GM23248 (cell line): ENCODE results near the gene GRK6. TPM values are rescaled to one million over a fixed set of nuclear protein-coding genes. Genes with fewer than 3 reads are reported as not detected.
A peak's percentile ranks its signal among the peaks of the same experiment; 100 is the strongest.

ENCODE experiments used
- DNase-seq: peaks from one replicate; pipeline ENCODE4 v3.0.0-alpha.2; 2015
- H2AFZ ChIP-seq: fragments of 200-600 bp; sonication (generic); 2 replicates; pipeline ENCODE4 v1.6.1; 2016; ENCODE audit warnings: antibody characterized with exemption
- H3F3A ChIP-seq: fragments of 200-600 bp; sonication (generic); 2 replicates; pipeline ENCODE4 v1.6.1; 2016; ENCODE audit warnings: mild to moderate bottlenecking, antibody characterized with exemption, mixed run types; ENCODE audit not compliant: insufficient read depth
- H3K27ac ChIP-seq: fragments of 200-600 bp; sonication (generic); 2 replicates; pipeline ENCODE4 v1.5.1; 2016; ENCODE audit warnings: mild to moderate bottlenecking
- H3K27me3 ChIP-seq: fragments of 200-600 bp; sonication (generic); replicated peaks from 2 replicates; pipeline ENCODE4 v1.6.1; 2016; ENCODE audit warnings: mild to moderate bottlenecking; ENCODE audit not compliant: insufficient read depth
- H3K36me3 ChIP-seq: fragments of 200-600 bp; sonication (generic); 2 replicates; pipeline ENCODE4 v1.6.1; 2016; ENCODE audit warnings: low read depth, mild to moderate bottlenecking
- H3K4me1 ChIP-seq: fragments of 200-600 bp; sonication (generic); 2 replicates; pipeline ENCODE4 v1.6.1; 2016; ENCODE audit warnings: mild to moderate bottlenecking; ENCODE audit not compliant: insufficient read depth
- H3K4me2 ChIP-seq: fragments of 200-600 bp; sonication (generic); one replicate; pipeline ENCODE4 v1.6.1; 2016; ENCODE audit warnings: mild to moderate bottlenecking; ENCODE audit not compliant: unreplicated experiment
- H3K4me3 ChIP-seq: fragments of 200-600 bp; sonication (generic); 2 replicates; pipeline ENCODE4 v1.5.1; 2016; ENCODE audit warnings: mild to moderate bottlenecking
- H3K79me2 ChIP-seq: fragments of 200-600 bp; sonication (generic); 2 replicates; pipeline ENCODE4 v1.6.1; 2016; ENCODE audit warnings: mild to moderate bottlenecking; ENCODE audit not compliant: insufficient read depth
- H3K9ac ChIP-seq: fragments of 200-600 bp; sonication (generic); 2 replicates; pipeline ENCODE4 v1.6.1; 2016; ENCODE audit warnings: mild to moderate bottlenecking
- H3K9me2 ChIP-seq: fragments of 200-600 bp; sonication (generic); 2 replicates; pipeline ENCODE4 v1.6.1; 2016; ENCODE audit warnings: mixed run types, mild to moderate bottlenecking, moderate library complexity; ENCODE audit not compliant: insufficient read depth
- H3K9me3 ChIP-seq: fragments of 200-600 bp; sonication (generic); one replicate; pipeline ENCODE4 v1.6.1; 2017; ENCODE audit warnings: low read depth
- H4K20me1 ChIP-seq: fragments of 200-600 bp; sonication (generic); 2 replicates; pipeline ENCODE4 v1.6.0; 2016; ENCODE audit not compliant: insufficient read depth
- EZH2 ChIP-seq: fragments of 200-600 bp; sonication (generic); IDR thresholded peaks from 2 replicates; pipeline ENCODE4 v1.6.1; 2018; ENCODE audit warnings: antibody characterized with exemption, mild to moderate bottlenecking; ENCODE audit not compliant: insufficient read depth, poor library complexity, severe bottlenecking
- EZH2phosphoT487 ChIP-seq: fragments of 200-600 bp; sonication (generic); IDR thresholded peaks from 2 replicates; pipeline ENCODE4 v1.6.1; 2018; ENCODE audit warnings: antibody characterized with exemption, moderate library complexity, mild to moderate bottlenecking, low read depth; ENCODE audit not compliant: insufficient read depth
- WGBS, 2 experiments: methylation state at CpG; one replicate each; pipeline ENCODE4 v1.1.6; 2015 to 2017; ENCODE audit warnings: low lambda C conversion rate in 2 of 2, low coverage in 1 of 2; ENCODE audit errors: missing lambda C conversion rate in 2 of 2; 5-methylcytosine and 5-hydroxymethylcytosine counted together
- in situ Hi-C: fragments of 300-500 bp; cut with MboI; formaldehyde crosslinking; loops from 2 replicates; pipeline ENCODE4 v1.15.0; 2020
- polyA plus RNA-seq: library from polyadenylated mRNA; unstranded; fragments of >200 nt; fragmentation: Nextera tagmentation; extraction: Ambion mirVana; gene quantifications from 2 replicates; pipeline ENCODE4 v1.2.1, GENCODE V29; 2016
- total RNA-seq: library from RNA; depleted of rRNA; stranded (reverse); fragments of >200 nt; shearing (Covaris generic); gene quantifications from 2 replicates; pipeline ENCODE4 v1.2.3, GENCODE V29; 2014

GRK6 gene
- total and polyA plus RNA-seq, 2 experiments from 2014 or later: 7.7 to 30.4 TPM

DNA sequence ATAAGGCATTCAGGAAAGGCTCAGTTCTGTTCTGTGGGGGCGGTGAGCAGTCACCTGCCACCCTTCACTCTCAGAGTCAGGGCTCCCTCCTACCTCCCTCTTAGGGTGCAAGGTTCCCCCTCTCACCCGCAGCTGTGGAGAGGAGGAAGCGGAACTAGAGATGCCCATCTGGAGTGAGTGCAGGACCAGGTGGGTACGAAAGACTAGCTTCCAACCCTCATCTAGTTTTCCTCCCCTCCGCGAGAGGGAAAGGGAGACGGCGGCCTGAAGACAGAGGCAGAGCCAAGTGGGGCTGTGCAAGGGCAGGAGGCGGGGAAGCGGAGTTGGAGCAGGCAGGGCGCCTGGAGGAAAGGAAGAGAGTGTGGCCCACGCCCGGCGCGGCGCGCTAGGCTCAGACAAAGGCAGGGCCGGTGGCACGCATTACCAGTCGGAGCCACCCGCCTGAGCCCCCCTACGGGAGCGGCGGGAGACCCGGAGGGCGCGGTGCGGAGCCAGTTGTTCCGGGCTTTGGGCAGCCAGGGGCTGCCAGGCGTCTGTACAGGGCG lies 27.4 kb downstream of the GRK6 start:
- Histone ChIP-seq H3K4me3 (peak overlapping the region; percentile 66), H3K9me2 (no peaks in the 10 kb centered on the region), H3K4me1 (0 out of 2 replicates have a peak, but pooled peaks cover 10% of the 10 kb centered on the region), H3K9ac (peak overlapping the region; percentile 78), H4K20me1 (0 out of 2 replicates have a peak, but pooled peaks cover 13% of the 10 kb centered on the region), H2AFZ (no peak overlapping the region), H3K27ac (no peak overlapping the region), H3K4me2 (peak overlapping the region; percentile 68), H3K9me3 (no peaks in the 10 kb centered on the region), H3K36me3 (peaks cover 8% of the 10 kb centered on the region; the same call in 1 of the 2 replicates), H3F3A (peaks cover 14% of the 10 kb centered on the region), H3K79me2 (no peaks in the 10 kb centered on the region), H3K27me3 (no peaks in the 10 kb centered on the region)
- 12 to 18% methylated on average over 20 to 31 of the region's 31 CpGs for whole genome bisulfite sequencing, 2 experiments
- DNase-seq: peak; percentile 61
- in situ Hi-C loops: loop anchor here (10.0 kb wide), 1 partner anchor 59 kb away; no protein-coding TSS in a partner anchor
- no peak for TF ChIP-seq EZH2
- no peak for TF ChIP-seq EZH2phosphoT487

DNA sequence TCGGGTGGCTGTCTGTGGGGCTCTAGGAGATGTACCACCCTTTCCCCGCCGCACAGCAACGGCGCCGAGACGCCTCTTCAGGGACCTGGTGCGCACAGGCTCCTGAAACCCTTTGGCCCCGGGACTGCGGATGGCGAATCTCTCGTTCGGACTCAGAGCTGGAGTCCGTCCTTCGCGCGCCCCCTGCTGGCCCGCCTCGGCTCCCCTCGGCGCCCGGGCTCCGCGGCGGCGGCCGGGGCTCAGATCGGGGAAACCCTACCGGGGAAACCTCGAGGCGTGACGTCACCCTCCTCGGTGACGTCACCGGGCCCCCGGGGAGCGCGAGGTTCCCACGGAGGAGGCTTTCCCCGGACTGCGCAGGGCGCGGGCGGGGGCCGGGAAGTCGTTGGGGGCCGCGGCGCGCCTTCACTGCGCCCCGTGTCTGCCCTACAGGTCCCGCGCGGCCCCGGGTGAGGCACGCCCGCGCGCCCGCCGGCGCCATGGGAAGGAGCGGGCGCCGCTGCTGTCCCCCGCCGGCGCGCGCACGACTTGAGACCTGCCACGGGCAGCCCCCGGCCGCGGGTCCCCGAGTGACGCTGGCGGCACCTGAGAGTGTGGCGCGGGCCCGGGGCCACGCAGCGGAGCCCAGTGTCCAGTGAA lies 28.0 kb downstream of the GRK6 start:
- WGBS, 2 experiments: 1% methylated on average over 20 to 67 of the region's 84 CpGs
- DNase-seq: peak; percentile 92
- Histone ChIP-seq H4K20me1 (0 out of 2 replicates have a peak, but pooled peaks cover 13% of the 10 kb centered on the region), H3F3A (peaks cover 13% of the 10 kb centered on the region), H3K4me2 (peak overlapping the region; percentile 76), H3K9me2 (no peaks in the 10 kb centered on the region), H3K4me1 (0 out of 2 replicates have a peak, but pooled peaks cover 10% of the 10 kb centered on the region), H2AFZ (peak overlapping the region; percentile 13; the same call in 1 of the 2 replicates), H3K36me3 (peaks cover 8% of the 10 kb centered on the region; the same call in 1 of the 2 replicates), H3K79me2 (no peaks in the 10 kb centered on the region), H3K9me3 (no peaks in the 10 kb centered on the region), H3K27me3 (no peaks in the 10 kb centered on the region), H3K4me3 (peak overlapping the region; percentile 66), H3K9ac (peak overlapping the region; percentile 78), H3K27ac (peak overlapping the region; percentile 67)
- TF ChIP-seq EZH2phosphoT487: no peak
- TF ChIP-seq EZH2: no peak
- in situ Hi-C loops: loop anchor here (10.0 kb wide), 1 partner anchor 60 kb away; no protein-coding TSS in a partner anchor

DNA sequence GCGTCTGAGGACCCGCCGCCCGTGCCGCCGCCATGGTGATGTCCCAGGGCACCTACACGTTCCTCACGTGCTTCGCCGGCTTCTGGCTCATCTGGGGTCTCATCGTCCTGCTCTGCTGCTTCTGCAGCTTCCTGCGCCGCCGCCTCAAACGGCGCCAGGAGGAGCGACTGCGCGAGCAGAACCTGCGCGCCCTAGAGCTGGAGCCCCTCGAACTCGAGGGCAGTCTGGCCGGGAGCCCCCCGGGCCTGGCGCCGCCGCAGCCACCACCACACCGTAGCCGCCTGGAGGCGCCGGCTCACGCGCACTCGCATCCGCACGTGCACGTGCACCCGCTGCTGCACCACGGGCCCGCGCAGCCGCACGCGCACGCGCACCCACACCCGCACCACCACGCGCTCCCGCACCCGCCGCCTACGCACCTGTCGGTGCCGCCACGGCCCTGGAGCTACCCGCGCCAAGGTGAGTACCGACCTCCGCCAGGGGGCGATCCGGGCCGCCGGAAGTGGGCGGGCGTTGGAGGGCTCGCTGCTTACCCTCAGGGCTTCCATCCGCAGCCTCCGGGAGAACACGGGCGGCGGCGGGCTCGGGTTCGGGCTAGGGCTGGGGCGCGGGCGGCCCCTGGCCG lies 28.7 kb downstream of the GRK6 start:
- Histone ChIP-seq H3K9me3 (no peaks in the 10 kb centered on the region), H2AFZ (peak overlapping the region; percentile 13; the same call in 1 of the 2 replicates), H3K27ac (peak overlapping the region; percentile 67), H4K20me1 (0 out of 2 replicates have a peak, but pooled peaks cover 13% of the 10 kb centered on the region), H3K27me3 (no peaks in the 10 kb centered on the region), H3K9me2 (no peaks in the 10 kb centered on the region), H3K4me2 (peak overlapping the region; percentile 76), H3F3A (peaks cover 13% of the 10 kb centered on the region), H3K36me3 (peaks cover 8% of the 10 kb centered on the region; the same call in 1 of the 2 replicates), H3K9ac (peak overlapping the region; percentile 78), H3K4me1 (0 out of 2 replicates have a peak, but pooled peaks cover 10% of the 10 kb centered on the region), H3K4me3 (peak overlapping the region; percentile 66), H3K79me2 (no peaks in the 10 kb centered on the region)
- 1% methylated on average over 65 to 77 of the region's 80 CpGs for WGBS, 2 experiments
- TF ChIP-seq EZH2 (no peak), EZH2phosphoT487 (no peak)
- DNase-seq: peak; percentile 82
- in situ Hi-C loops: loop anchor here (10.0 kb wide), 1 partner anchor 60 kb away; no protein-coding TSS in a partner anchor
